HG02763 (cell line): ENCODE results near the gene VSNL1.

Source experiments
- ATAC-seq: cut with Tn5 transposase; IDR thresholded peaks from one replicate; pipeline ENCODE4 v1.9.1; 2021; ENCODE audit warnings: mild to moderate bottlenecking, moderate library complexity; ENCODE audit not compliant: unreplicated experiment

VSNL1 gene

DNA sequence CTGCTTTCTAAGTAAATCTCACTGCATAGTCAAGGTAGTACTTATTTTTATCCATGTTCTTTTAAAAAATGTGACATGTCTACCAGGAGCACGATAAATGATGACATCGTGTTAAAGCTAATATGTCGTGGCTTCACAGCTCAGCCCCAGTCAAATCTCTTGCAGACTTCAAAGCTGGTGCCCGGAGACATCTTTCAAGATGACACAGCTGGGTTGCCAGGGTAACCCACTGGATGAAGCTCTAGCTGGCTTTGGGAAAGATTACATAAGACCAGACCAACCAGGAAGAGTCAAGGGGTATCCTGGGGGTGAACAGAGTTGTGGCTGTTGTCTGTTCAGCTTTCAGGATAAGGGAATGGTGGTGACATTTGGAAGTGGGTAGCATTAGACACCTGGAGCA lies 67.8 kb downstream of the VSNL1 start:
- no peak for ATAC-seq

DNA sequence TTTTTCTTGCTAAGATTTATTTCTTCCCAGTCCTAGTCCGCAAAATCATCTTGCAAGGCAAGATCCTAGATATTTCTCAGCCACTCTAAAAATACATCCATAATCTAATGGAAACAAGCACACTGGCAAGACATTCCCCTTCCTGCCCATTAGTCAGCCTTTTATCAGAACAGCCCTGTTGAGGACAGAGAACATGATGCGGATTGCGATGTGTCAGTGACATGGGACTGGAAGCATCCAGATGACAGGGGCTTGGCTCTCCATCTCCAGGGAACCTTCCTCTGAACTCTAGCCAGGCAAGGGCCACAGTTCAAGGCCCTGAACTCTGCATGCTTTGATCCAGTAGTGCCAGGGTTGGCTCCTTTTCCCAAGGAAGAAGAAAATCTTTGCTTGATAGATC lies 70.0 kb downstream of the VSNL1 start:
- ATAC-seq = no peak

DNA sequence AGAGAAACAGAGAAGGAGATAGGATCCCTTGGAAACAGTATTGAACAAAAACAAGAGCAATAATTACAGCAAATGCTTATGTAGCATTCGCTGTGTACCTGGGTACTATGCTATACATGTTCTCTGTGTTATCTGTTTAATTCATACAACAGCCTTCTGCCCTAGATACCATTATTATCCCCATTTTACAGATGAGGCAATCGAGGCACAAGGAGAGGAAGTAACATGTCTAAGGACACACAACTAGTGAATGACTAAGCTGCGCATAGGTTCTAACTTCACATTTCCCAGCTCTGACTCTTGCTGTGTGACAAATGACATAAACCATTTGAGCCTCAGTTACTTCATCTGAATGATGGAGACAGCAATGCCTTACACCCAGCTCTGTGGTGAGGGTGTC lies 70.5 kb downstream of the VSNL1 start:
- no peak for ATAC-seq

DNA sequence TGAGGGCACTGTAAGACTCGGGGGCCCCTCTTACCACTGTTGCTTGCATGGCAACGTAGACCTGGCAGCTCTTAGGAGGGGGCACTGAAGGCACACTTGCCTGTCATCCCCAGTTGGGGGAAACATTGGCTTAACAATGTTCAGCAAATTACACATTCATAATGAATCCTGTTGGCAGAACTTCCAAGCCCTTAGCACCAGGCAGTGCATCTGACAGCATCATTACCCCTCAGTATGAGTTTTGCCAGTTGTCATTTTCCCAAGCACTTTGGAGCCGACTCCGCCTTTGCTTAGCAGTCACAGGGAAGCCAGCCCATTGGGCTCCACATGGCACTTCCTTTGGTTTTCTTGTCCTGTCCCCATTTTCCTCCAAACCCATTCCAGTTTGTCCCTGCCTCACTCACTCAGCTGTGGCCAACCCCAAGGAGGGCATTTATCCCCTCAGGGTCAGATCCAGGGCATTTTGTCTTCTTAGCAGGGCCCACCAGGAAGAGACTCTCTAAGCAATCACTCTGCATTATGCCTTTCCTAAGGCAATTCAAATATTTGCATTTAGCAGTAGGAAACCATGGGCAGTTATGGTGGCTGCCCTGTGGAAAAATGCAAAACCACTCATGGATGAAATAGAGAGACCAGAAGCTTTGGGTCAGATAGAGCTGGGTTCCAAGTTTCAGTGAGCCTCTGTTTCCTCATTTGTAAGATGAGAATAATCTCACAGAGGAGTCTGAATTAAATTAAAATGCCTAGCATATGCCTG lies 73.9 kb downstream of the VSNL1 start:
- ATAC-seq = no peak

DNA sequence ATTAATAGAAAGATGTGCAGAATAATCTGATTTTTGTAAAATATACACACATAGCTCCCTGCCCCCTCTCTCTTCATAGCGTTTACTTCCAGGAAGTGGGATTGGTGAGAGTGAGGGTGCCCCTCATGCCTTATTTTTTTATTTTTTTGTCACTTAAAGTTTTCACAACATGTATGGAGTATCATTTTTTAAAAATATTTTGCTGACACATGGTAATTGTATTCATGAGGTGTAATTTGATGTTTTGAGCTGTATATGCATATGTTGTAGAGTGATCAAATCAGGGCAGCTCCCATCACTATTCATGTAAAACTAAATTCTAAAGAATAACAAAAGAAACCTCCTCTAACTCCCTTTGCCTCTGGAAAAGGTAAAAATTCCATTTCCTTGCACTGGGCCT lies 74.7 kb downstream of the VSNL1 start:
- no peak for ATAC-seq

DNA sequence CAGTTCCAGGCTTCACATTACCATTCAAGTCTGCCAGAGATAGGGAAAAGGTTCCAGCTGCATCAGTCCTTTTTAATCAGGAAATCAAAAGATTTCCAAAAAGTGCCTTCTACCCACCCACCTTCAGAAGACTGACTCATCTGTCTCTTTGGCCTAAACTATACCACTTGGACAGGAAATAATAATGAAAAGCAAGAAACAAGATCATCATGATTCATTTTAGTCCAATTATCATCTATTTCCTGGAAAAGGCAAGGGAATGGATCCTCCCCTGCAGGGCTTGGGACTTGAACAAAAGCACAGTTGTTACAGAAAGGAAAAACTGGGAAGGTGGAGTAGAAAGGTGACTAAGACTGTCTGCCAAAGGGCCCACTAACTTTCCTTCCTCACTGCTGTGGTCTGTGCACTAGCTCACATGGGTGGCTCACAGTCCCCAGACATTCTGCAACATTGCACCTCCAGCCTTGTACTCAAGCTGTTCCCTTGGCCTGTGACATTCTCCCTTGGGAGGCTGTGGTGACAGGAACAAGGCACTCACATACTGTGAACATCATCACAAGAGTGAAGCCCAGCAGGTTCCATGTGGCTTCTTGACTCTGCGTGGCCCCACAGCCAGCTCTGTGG lies 75.3 kb downstream of the VSNL1 start:
- ATAC-seq = no peak

DNA sequence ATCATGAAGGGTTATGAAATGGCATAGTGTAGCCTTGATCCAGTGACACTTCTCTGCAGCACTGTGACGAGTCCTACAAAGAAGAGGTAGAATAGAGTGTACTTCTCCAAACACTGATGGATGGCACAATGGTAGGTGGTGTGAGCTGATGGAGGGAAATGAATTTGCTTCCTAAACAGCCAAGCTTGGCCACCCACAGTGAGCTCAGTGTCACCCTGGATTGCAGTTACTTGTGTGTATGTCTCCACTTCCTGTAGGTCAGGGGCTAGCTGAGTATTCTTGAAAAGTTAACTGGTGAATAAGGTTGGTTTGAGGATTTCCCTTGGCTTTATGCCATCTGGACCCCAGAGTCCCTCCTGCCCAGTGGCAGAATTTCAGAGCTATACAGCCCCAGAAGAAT lies 75.9 kb downstream of the VSNL1 start:
- no peak for ATAC-seq

DNA sequence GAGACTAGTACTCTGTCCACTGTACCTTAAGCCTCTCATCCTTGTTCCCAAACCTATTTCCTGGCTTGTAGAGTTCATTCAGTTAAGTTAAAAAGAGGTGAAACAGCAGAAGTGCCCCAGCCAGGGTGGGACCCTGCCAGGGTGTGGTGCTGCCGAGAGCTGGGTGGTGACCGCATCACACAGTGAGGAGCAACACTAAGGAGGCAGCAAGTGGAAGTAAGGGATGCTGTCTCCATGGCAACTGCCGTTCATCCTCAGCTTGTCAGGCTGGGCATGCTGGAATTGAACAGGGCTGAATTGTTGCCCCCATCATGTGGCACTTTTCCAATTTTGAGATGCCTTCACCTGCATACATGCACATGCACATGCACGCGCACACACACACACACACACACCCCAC lies 77.0 kb downstream of the VSNL1 start:
- no peak for ATAC-seq

DNA sequence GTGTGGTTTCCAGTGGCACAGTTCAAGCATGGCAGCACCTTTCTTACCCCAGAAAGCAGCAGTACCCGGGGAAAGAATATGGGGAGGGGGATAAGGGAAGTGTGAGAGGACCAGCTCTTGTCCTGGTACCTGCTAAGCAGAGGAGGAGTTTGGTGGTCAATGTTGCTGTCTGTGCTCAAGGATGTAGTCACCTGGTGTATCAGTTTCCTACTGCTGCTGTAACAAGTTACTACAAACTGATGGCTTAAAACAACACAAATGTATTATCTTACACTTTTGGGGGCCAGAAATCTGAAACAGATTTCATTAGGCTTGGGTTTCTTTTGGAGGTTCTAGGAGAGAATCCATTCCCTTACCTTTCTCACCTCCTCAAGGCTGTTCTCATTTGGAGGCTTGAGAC lies 77.5 kb downstream of the VSNL1 start:
- ATAC-seq = no peak

DNA sequence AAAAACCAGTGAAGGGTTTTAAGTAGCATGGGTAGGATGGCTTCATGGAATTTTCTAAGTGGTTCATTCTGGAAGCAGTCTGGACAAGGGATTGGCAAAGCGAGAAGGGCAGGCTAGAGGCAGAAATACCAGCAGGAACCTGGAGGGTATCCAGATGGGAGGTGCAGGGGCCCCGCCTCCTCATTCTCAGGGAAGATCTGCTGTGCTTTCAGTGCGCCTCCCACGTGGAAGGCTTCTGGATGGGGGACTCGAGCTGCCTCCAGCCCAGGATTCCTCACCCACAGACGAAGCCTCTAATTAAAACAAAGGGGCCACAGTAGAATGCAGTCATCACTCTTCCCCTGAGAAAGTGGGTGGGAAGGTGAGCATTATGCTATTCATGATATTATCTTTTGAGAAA lies 79.8 kb downstream of the VSNL1 start:
- no peak for ATAC-seq

DNA sequence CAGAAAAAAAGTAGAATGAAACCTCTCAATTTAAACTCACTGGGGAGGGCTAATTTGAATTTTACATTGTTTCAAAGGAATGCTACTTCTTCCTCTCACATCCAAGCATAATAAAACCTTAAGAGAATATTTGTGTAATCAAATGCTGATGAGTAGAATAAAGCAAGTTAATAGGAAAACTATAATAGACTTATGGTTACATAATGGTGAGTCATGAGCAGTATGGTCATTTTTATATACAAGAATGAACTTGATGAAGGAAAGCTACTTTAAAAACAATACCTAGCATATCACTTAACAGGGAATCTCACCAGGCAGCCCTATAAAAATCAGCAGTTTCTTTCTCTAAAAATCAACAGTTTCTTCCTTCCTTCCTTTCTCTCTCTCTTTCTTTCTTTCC lies 80.3 kb downstream of the VSNL1 start:
- no peak for ATAC-seq

DNA sequence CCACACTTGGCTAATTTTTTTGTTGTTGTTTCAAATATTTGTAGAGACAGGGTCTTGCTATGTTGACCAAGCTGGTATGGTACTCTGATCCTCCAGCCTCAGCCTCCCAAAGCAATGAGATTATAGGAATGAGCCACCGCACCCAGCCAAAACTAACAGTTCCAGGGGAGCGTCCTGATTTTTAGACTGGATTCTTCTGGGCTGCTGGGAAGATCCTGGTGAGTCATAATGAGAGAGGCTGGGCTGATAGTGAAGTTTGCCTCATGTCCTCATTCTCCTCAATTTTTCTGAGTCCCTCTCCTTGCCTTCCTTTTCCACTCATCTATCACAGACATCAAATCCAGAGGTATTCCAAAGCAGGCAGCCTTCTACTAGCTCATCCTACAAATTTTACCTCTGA lies 81.3 kb downstream of the VSNL1 start:
- ATAC-seq = no peak

DNA sequence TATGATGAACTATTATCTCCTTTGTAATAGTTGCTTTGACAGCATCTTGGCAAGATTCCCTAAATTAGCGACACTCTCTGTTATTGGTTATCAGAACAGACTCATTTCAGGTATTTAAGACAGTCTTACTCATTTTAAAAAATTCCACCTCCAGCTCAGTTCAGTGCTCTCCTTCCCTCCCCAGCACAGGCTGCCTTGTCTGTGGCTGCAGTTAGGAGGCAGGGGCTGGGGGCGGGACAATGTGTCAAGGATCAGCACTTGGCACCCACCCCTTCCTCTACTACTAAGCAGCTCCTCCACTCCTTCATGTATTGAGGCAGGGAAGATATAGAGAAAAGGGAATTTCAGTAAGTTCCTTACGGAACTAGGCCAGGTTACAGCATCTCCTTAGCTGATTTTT lies 85.0 kb downstream of the VSNL1 start:
- no peak for ATAC-seq

DNA sequence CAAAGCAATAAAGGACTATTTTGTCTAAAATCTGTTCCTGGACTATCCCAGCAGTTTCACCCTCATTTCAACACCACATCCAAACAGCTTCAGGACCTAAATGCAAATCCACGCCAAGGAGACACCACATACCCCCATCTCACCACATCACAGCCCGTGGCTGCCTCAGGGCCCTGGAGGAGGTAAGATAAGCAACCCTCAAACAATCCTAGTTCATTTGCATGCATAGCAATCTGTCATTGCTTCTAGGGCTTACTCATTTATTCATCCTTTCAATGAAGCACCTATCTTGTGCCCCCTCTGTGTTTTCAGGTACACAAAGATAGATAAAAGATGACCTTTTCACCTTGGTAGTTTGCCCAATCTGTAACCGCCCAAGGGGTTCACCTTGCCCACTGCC lies 86.5 kb downstream of the VSNL1 start:
- ATAC-seq = no peak

DNA sequence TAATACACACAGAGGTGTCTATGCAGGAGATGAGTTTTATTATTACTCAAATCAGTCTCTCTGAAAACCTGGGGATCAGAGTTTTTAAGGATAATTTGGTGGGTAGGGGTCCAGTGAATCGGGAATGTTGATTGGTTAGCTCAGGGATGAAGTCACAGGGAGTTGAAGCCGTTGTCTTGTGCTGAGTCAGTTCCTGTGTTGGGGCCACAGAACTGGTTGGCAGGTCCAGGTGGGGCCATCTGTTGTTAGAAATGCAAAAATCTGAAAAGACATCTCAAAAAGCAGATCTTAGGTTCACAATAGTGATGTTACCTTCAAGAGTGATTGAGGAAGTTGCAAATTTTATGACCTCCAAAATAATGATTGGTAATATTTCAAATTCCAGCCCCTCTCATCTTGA lies 86.9 kb downstream of the VSNL1 start:
- ATAC-seq = no peak

DNA sequence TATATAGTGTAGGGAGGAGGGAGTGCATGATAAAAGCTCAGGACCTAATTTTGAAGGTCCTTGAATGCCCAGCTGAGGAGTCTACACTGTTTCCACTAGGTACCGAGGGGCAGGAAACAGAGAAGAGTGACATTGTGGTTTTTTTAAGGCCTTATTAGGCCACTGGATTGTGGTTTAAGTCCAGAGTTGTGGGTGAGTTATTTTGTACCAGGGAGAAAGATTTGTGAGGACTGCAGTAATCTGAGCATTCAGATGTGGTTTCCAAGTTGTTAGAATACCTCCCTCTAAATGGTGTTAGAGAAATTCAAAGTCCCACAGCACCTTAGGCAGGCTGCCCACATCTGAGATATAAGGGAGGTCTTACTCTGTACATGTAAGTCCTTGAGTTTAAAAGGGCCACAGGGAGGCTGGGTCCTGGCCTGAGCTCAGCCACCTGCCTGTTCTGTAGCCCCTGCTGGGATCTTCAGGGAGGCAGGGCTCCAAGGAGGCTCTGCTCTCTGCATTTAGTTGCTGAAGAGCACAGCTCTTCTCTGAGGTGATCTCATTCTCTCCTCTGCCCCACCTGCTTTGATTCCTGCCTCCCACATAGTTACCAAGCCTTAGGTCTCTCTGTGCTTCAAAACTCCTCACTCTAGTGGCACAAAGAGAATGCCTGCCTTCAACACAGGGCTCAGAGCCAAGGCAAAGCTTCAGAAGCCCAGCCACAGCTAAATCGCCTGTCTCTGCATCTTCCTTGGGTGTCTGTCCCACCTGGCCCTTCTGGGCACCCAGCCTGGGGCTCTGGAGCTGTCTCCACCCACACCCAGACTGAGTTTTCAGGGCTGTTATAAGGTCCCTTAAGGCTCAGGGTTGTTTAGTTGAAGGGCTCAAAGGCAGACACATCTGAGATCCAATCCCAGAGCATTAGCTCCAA lies 88.1 kb downstream of the VSNL1 start:
- no peak for ATAC-seq

DNA sequence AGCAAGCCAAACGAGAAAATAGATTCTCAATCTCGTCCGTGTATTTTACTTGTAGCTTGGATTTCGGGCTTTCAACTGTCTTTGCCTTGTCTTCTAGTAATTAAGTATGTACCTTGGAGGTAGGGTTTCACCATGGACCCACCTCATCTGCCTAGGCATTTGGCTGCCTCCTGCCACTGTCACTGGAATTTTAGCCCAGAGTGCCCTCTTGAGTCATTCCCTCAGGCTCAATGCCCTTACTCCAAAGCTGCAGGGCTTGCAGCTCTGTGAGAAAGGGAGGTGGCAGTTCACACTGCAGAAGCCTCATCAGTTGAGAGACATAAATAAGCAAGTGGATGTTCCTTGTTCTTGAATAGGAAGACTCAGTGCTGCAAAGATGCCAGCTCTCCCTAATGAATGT lies 89.6 kb downstream of the VSNL1 start:
- ATAC-seq = no peak

DNA sequence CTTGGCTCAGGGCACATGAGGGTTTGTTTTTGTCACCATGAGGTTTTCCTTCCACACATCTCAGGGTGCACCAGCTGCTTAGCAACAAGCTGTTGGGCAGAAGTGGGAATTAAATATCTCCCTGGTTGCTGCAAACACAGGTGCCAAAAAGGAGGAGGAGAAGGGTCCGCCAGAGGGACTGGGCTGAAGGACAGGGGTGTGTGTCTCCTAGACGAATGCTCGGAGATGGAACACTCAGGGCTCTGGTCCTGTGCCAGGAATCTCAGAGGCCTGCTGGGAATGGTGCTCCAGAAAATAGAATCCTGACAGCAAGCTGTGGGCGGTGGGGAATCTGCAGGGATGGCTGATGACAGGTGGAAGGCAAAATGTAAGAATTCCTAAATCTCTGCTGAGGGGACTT lies 94.5 kb downstream of the VSNL1 start:
- ATAC-seq = no peak

DNA sequence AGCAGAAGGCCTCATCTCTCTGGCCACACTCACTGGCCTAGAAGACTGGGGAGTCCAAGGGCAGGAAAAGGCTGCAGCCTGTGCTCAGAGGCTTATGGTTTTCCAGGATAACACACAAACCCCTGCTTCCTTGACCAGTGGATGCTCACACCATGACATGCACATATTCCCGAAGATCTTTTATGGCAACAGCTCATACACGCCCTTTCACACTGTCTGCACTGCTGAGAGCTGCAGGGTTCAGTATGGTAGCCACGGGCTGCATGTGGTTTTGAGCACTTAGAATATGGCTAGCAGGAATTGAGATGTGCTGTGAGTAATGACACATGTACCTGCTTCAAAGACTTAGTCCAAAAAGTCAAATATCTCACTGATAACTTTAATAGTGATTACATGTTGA lies 95.8 kb downstream of the VSNL1 start:
- no peak for ATAC-seq

DNA sequence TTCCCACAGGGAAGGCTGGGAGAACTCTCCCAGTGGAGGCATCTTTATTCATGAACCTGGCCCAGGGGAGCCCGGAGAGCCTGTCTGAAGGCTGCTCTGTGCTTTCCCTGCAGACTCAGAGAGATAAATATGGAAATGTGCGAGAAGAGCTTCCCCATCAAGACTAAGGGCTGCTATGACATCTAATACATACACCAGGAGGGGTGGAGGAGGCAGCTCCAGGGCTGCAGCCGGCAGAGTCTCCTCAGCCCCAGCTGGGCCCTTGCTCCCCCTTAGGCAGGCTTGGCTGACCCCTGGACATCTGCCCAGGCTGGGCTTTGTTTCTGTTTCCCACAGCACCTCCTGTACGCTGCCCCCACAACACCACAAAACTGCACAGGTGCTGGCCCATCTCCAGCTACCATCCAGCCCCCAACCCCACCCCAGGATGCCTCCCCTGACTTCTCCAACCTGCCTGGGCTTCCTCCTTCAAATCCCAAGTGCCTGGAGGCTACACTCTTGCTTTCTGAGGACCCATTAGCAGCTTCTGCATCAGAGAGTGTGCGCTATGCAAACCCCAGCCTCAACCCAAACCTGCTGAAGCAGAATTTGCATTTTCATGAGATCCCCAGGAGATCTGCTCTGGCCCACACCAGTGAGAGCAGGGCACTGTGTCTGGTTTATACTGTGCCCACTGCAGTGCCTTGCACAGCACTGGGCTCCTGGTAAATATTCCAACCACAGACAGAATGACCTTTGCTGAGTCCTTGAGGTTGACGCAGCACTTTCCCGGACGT lies 96.8 kb downstream of the VSNL1 start:
- no peak for ATAC-seq

DNA sequence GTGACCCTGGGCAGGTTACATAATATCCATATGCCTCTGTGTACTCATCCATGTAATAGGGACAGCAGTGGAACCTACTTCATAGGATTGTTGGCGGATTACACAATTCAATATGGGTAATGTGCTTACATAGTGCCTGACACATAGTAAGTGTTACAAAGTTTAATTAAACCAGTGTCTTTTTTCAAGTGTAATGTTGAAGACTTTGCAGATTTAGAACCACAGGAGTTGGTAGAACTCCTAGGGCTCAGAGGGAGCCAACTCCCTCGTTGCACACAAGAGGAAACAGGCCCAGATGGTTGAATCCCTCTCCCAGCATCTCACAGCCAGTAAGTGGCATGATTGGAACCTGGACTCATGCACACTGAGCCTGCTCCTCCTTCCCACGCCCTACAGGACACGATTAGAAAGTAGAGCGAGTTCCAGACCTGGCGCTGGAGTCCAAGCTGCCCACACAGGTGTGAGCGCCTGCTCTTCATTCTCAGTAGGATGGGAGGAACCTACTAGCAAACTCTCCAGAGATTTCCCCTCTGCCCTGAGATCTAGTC lies 97.8 kb downstream of the VSNL1 start:
- no peak for ATAC-seq
